Fibroblast of the aortic adventitia (primary cell): ENCODE measurements around the gene PRR5. TPM values are rescaled to one million over a fixed set of nuclear protein-coding genes. Genes with fewer than 3 reads are reported as not detected.

Experiments used
- DNase-seq: peaks from one replicate; pipeline ENCODE4 v3.0.0-alpha.2; 2010; ENCODE audit warnings: low read depth
- H3K4me3 ChIP-seq: 2 replicates; pipeline ENCODE4 v1.5.1; 2011; ENCODE audit warnings: low read depth, mild to moderate bottlenecking, control low read depth, low read length, moderate library complexity
- CTCF ChIP-seq: IDR thresholded peaks from 2 replicates; pipeline ENCODE4 v1.5.1; 2011; ENCODE audit warnings: mild to moderate bottlenecking, low read length, control low read depth, inconsistent platforms; ENCODE audit not compliant: insufficient read depth
- total RNA-seq: library from RNA; depleted of rRNA; stranded (reverse); fragments of >200 nt; gene quantifications from 2 replicates; pipeline ENCODE4 v1.2.3, GENCODE V29; 2012; ENCODE audit warnings: low replicate concordance

PRR5 gene
- total RNA-seq, 1 donor, result 1.8 TPM

DNA sequence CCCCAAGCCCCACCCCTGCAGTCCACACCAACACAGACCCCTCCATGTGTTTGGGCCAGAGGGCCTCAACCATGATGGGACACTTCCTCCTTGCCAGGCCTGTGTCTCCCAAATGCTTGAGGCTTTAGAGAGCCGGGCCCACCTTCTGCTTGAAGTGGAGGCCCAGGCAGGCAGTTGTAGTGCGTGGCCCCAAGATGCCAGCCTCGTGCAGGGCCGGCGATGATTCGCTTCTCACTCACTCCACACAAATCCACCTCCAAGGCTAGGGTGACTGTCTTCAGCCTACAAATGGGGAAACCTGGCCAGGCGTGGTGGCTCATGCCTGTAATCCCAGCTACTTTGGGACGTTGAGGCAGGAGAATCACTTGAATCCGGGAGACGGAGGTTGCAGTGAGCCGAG, 5.7 kb downstream of the PRR5 start:
- TF ChIP-seq CTCF, result no peak
- DNase-seq, result no peak
- H3K4me3 ChIP-seq, result no peak overlapping the region

DNA sequence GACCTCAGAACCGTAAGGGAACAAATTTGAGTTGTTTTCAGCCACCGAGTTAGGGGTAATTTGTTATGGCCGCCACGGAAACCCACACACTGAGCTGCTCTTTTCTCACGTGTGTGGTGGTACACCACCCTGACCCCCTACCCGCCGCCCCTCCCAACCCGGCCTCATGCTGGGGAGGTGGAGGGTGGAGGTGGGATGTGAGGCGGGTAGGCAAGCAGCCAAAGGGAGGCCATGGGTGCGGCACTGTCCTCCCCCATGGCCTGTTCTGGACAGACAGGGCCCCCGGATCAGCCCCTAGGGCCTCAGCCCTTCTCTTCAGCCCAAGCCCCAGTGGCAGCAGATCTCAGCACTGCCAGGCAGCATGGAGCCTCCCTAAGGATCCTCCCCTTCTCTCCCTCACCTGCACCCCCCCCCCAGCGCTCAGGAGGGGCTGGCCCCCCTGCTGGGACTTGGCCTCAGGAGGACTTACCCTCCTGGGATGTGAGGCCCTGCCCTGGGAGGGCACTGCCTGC, 7.9 kb downstream of the PRR5 start:
- no peak for DNase-seq
- H3K4me3 ChIP-seq, result no peak overlapping the region
- no peak for TF ChIP-seq CTCF

DNA sequence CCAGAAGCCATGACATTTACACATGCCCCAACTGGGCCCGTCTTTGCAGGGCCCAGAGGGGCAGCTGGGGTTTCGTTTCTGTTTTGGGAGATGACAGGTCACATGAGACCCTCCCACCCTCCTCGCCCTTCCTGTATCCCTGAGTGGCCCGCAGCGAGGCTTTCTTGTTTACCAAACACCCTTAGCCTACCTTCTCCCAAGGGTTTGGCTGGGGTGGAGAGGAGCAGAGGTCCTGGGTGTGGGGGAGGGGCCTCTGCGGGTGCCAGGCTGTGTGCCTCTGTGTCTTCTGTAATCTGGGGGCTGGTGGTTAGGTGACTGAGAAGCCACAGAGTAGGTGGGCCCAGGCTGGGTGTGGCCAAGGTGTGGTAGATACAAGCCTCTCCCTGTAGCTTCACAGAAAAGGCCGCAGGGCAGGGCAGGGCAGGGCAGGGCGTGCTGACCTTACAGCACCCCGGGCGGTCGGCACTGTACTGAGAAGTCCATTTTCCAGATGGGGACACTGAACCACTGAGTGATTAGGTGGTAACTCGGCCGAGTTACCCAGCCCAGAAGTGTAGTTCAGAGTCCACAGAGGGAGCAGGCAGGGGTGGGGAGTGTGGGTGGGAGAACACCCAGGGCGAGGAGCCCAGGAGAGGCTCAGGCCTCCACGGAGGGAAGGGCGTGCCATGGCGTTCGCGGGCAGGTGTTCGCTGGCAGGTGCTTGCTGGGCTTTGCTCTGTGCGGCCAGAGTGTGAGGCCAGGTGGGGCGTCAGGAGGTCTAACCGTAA, 8.7 kb downstream of the PRR5 start:
- TF ChIP-seq CTCF, result no peak
- no peak overlapping the region for H3K4me3 ChIP-seq
- no peak for DNase-seq

DNA sequence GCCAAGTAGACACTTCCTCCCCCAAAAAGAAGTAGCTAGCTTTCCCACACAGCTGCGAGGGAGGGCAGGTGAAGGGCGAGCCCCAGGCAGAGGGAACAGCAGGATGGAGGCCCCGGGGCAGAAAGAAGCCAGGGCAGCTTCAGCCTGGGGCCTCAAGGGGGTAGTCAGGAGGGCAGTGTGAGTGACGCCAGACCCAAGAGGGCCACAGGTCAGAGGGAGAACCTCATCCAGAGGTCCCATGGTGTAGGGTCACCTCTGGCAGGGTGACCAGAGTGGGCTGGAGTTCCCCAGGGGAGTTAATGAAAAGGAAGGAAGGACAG, 9.2 kb downstream of the PRR5 start:
- no peak for TF ChIP-seq CTCF
- DNase-seq, result no peak
- H3K4me3 ChIP-seq, result no peak overlapping the region

- TF ChIP-seq CTCF, result no peak
- no peak for DNase-seq
- H3K4me3 ChIP-seq, result no peak overlapping the region
Observed at GRCh38 chr22:44711690-44712555, 9.9 kb downstream of the PRR5 start.

DNA sequence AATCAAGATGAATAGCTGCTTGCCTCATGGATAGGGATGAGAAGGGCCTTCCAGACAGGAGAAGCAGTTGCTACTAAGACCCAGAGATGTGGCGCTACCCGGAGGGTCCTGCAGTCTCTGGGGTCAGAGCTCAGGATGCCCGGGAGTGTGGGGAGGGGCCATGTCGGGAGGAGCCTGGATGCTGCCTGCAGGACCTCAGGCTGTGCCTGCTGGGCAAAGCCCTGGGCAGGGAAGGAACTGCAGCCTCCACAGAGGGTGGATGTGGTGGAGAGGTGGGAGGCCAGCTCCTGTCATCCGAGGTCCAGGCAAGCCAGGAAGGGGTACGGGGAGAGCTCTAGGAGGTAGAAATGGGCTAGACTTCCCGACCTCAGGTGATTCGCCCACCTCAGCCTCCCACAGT, 11.0 kb downstream of the PRR5 start:
- no peak for TF ChIP-seq CTCF
- DNase-seq, result no peak
- no peak overlapping the region for H3K4me3 ChIP-seq
